ENCODE measurements around the gene FHL1. TPM values are rescaled to one million over a fixed set of nuclear protein-coding genes. Genes with fewer than 3 reads are reported as not detected.
A peak's percentile ranks its signal among the peaks of the same experiment; 100 is the strongest.

FHL1 gene
- total and polyA plus RNA-seq, 7 donors = 325 to 8,382 (median 6,074) TPM

GRCh38 chrX:136210243-136210642 lies 62.9 kb downstream of the FHL1 start:
- peak overlapping the region; percentile 95 for H3K27ac ChIP-seq
- ATAC-seq (no peak), DNase-seq (no peak)
- H3K9me3 ChIP-seq = no peaks in the 10 kb centered on the region
- peaks cover 2 to 55% of the 10 kb centered on the region in 2 donors for H3K36me3 ChIP-seq (ENCODE audit: insufficient read depth in 1 of 2, low read depth in 1 of 2)
- no peak overlapping the region for H3K4me3 ChIP-seq
- intact Hi-C loops (cut with DNase I) = loop anchor here in 1 of 2 donors (5.0 kb wide), 1 partner anchor 38 kb away; no protein-coding TSS in a partner anchor
- peaks cover 9% of the 10 kb centered on the region for H3K4me1 ChIP-seq
- H3K27me3 ChIP-seq (ENCODE audit: insufficient read depth in 3 of 3, low read length in 2 of 3) = no peaks in the 10 kb centered on the region
- no peak for TF ChIP-seq CTCF (IDR thresholded peaks at IDR 0.05)
- WGBS, 3 donors = 25 to 52% (median 42%) methylated on average over 7 of the region's 7 CpGs

GRCh38 chrX:136210806-136211205 lies 63.5 kb downstream of the FHL1 start:
- H3K4me3 ChIP-seq = no peak overlapping the region
- H3K27ac ChIP-seq = peak overlapping the region; percentile 95
- DNase-seq (peak; percentile 49 to 81), ATAC-seq (peak in 1 of 4 donors; percentile 11)
- peaks cover 2 to 50% of the 10 kb centered on the region in 2 donors for H3K36me3 ChIP-seq (ENCODE audit: insufficient read depth in 1 of 2, low read depth in 1 of 2)
- intact Hi-C loops (cut with DNase I) = loop anchor here in 1 of 2 donors (5.0 kb wide), 1 partner anchor 39 kb away; no protein-coding TSS in a partner anchor
- H3K9me3 ChIP-seq = no peaks in the 10 kb centered on the region
- peaks cover 6% of the 10 kb centered on the region for H3K4me1 ChIP-seq
- H3K27me3 ChIP-seq (ENCODE audit: insufficient read depth in 3 of 3, low read length in 2 of 3) = no peaks in the 10 kb centered on the region
- no peak for TF ChIP-seq CTCF (IDR thresholded peaks at IDR 0.05)
- 31 to 59% (median 44%) methylated on average over 5 of the region's 5 CpGs for WGBS, 3 donors

DNA sequence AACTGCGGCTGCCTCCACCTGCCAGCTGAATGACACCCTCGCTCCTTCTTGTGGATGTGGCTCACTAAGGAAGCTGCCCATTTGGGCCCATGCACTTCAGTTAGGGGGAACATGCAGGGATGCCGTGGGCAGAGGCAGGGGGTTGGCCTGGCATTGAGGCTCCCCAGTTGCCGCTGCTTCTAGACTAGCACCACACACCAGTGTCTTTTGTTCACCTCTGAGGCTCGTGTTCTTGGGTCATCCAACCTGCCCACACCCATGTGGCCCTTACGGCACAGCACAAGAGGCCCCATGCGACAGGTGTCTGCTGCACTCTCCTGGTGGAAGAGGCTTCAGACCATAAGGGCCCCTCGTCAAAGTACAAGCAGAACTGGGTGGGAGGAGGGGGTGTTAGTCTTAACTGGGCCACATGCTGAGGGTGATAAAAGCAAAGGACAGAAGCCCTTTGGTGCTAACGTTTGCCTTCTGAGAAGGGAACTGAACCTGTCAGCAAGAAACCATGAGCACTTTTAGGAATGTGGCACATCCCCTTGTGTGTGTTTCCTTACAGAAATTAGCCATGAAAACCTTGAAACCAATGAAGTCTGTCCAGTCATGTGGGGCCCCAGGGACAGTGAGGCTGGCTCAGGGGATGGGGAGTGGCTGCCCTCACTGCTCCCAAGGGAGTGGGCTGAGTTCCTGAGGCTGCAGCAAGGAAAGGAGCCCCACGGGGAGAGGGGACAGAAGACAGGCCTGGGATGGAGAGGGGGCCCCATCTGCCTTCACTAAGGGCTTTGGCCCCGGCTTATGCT lies 64.6 kb downstream of the FHL1 start:
- H3K27ac ChIP-seq = peak overlapping the region; percentile 95
- H3K4me1 ChIP-seq = no peaks in the 10 kb centered on the region
- ATAC-seq (peak; percentile 32 to 50 (median 42)), DNase-seq (peak; percentile 28 to 78)
- WGBS, 3 donors = 23 to 44% (median 39%) methylated on average over 9 to 11 of the region's 11 CpGs
- intact Hi-C loops (cut with DNase I) = loop anchor here in 1 of 2 donors (5.0 kb wide), 1 partner anchor 40 kb away; no protein-coding TSS in a partner anchor
- H3K9me3 ChIP-seq = no peaks in the 10 kb centered on the region
- H3K4me3 ChIP-seq = no peak overlapping the region
- peaks cover 2 to 41% of the 10 kb centered on the region in 2 donors for H3K36me3 ChIP-seq (ENCODE audit: insufficient read depth in 1 of 2, low read depth in 1 of 2)
- no peaks in the 10 kb centered on the region for H3K27me3 ChIP-seq (ENCODE audit: insufficient read depth in 3 of 3, low read length in 2 of 3)
- TF ChIP-seq CTCF (IDR thresholded peaks at IDR 0.05) = no peak

DNA sequence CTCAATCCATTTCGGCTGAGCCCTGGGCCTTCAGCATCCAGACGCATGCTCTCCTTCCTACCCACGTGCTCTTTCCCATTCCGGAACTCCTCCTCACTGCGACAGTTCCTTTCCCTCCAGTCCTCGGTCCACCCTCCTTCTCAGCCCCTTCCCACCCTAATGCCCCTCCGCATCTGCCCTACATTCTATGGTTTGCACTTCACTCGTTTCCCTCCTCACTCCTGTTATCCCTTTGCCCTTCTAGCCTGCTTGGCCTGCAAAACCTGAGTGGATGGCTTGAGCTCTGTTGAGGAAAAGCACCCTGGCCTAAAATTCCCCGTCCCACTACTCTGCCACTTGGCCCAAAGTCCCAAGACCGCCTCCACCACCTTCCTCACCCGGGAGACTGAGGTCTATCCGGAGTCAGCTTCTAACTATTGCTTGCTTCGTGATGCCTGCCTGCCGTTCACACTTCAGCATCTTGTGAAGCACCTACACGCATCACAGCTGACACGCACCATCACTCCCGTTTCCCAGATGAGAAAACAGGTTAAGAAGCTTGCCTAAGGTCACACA lies 65.3 kb downstream of the FHL1 start:
- H3K27me3 ChIP-seq (ENCODE audit: insufficient read depth in 3 of 3, low read length in 2 of 3) = no peaks in the 10 kb centered on the region
- 35 to 55% (median 42%) methylated on average over 12 to 17 of the region's 17 CpGs for WGBS, 3 donors
- no peak overlapping the region for H3K4me3 ChIP-seq
- ATAC-seq (peak; percentile 30 to 35 (median 30)), DNase-seq (peak in 1 of 2 donors; percentile 67)
- H3K27ac ChIP-seq = peak overlapping the region; percentile 95
- H3K9me3 ChIP-seq = no peaks in the 10 kb centered on the region
- peaks cover 2 to 41% of the 10 kb centered on the region in 2 donors for H3K36me3 ChIP-seq (ENCODE audit: insufficient read depth in 1 of 2, low read depth in 1 of 2)
- H3K4me1 ChIP-seq = no peaks in the 10 kb centered on the region
- TF ChIP-seq CTCF (IDR thresholded peaks at IDR 0.05) = no peak
- intact Hi-C loops (cut with DNase I) = loop anchor here in 1 of 2 donors (5.0 kb wide), 1 partner anchor 40 kb away; no protein-coding TSS in a partner anchor
